Measurements from ENCODE around the gene ASB18.

The ASB18 gene

GRCh38 chr2:236160366-236161081 lies 103.7 kb downstream of the ASB18 start:
- DNase-seq, result no peak
- TF ChIP-seq GATA1 (IDR thresholded peaks at IDR 0.05; ENCODE audit: low read depth, low read length) (no peak), POLR2A (IDR thresholded peaks at IDR 0.05; ENCODE audit: low read length) (no peak)

GRCh38 chr2:236159778-236160170 lies 104.4 kb downstream of the ASB18 start:
- TF ChIP-seq POLR2A (IDR thresholded peaks at IDR 0.05; ENCODE audit: low read length) (no peak), GATA1 (IDR thresholded peaks at IDR 0.05; ENCODE audit: low read depth, low read length) (no peak)
- DNase-seq, result no peak

DNA sequence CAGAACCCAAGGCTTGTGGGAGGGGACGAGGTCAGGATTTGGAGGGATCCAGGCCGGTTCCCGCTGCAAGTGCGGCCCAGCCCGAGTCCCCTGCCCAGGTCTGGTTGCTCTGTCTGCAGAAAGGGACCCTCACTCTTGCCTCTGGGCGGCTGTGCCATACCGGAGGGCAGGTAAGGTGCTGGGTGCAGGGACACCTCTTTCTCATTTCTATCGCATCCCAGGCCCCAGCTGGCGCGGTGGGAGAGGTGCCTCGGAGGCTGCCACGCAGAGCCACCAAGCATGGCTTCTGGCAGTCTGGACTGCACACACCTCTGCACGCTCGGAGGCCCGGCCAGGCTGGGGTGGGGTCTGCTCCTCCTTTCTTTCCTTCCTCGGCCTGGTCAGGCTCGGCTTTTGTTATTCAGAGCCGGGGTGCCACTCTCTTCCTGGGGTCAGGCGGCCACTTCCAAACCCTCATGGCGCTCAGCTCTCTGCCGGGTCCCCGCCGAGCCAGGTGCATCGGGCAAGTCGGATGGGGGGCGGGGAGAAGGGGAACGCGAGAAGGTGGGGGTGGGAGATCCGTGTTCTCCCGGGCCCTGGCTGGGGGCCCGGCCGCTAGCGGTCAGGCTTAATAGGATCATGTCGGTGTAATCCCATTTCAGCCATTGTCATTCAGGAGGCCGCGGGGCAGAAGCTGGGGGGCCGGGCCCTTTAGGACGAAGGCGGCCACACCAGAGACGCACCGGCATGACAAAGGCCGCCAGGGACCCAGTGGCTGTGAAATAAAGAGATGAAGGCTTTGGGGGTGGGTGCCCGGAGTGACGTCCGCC lies 105.0 kb downstream of the ASB18 start:
- no peak for DNase-seq
- no peak for TF ChIP-seq POLR2A (IDR thresholded peaks at IDR 0.05; ENCODE audit: low read length)
- no peak for TF ChIP-seq GATA1 (IDR thresholded peaks at IDR 0.05; ENCODE audit: low read depth, low read length)

DNA sequence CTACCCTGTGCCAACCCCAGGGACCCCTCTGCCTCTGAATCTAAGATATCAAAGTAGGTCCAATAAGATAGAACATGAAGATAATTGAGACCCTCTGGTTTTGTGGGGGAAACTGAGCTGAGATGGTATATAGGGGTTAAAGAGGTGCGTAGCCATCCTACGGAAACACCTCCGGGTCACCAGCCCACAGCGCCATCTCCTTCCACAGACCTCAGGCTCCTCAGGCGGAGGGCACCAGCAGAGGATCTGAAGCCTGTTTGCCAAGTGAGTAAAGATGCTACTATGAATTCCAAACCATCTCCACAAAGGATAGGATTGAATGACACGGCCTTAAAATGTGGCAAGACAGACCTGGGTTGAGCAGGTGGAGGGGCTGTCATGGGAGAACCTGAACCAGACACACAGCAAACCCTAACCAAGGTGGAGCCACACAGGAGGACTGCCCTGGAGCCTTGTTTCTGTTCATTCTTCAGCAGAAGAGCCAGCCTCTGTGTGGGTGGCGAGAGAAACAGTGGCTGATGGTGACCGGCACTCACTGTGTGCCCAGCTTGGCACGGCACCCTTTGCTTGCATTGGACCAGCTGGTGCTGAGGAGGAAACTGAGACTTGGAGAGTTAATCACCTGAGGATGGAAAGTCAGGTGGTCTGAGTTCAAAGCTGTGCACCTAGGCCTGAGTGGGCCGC lies 106.2 kb downstream of the ASB18 start:
- DNase-seq, result no peak
- no peak for TF ChIP-seq POLR2A (IDR thresholded peaks at IDR 0.05; ENCODE audit: low read length)
- TF ChIP-seq GATA1 (IDR thresholded peaks at IDR 0.05; ENCODE audit: low read depth, low read length), result no peak

- no peak for TF ChIP-seq GATA1 (IDR thresholded peaks at IDR 0.05; ENCODE audit: low read depth, low read length)
- TF ChIP-seq POLR2A (IDR thresholded peaks at IDR 0.05; ENCODE audit: low read length), result no peak
- DNase-seq, result no peak
These were observed 106.8 kb downstream of the ASB18 start for GRCh38 chr2:236157366-236157765.

DNA sequence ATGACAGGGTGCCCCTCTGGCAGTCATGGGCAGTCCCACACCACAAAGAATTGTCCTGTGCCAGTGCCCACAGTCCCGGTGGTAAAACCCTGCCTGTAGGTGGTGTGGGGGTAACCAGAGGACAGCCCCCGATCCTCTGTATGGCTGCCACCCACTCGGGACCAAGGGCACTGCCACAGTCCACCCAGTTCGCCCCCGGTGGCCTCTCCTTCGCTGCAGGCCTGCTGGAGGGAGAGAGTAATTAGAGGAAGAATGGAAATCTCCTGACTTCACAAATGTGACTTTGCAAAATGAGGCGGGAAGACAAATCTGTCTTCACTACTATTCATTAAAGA lies 107.4 kb downstream of the ASB18 start:
- no peak for DNase-seq
- TF ChIP-seq POLR2A (IDR thresholded peaks at IDR 0.05; ENCODE audit: low read length) (no peak), GATA1 (IDR thresholded peaks at IDR 0.05; ENCODE audit: low read depth, low read length) (no peak)

DNA sequence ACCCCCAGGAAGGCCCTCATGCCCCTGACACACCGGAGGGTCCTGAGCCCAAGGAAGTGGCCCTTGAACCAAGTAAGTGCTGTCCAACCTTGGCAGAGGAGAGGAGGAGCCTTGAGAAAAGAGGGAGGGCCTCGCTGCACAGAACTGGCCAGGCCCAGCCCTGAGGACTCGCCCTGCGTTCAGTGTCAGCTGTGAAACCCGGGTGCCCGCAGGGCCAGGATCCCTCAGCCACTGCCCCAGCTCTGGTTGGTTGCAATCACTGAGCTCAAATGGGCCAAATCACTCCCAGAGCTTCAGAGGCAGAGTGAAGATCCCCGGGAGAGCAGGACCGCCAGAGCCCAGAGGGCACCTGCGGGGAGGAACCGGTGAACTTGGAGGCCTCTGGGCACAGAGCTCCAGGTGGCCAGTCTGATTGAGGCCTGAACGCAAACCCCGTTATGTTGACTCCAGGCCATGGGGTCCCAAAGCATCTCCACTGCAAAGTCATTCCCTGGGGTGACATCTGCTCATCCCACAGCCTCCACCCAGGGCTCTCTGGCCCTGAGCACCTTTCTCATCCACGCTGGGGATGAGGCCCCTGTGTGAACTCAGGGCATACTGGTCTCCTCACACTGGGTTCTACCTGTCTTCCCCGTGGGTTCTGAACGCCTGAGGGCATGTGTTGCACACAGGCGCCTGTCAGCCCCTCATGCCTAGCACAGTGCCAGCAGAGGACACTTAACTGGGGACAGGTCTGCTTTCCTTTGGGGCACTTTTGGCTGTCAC lies 107.9 kb downstream of the ASB18 start:
- DNase-seq, result no peak
- TF ChIP-seq GATA1 (IDR thresholded peaks at IDR 0.05; ENCODE audit: low read depth, low read length) (no peak), POLR2A (IDR thresholded peaks at IDR 0.05; ENCODE audit: low read length) (no peak)

DNA sequence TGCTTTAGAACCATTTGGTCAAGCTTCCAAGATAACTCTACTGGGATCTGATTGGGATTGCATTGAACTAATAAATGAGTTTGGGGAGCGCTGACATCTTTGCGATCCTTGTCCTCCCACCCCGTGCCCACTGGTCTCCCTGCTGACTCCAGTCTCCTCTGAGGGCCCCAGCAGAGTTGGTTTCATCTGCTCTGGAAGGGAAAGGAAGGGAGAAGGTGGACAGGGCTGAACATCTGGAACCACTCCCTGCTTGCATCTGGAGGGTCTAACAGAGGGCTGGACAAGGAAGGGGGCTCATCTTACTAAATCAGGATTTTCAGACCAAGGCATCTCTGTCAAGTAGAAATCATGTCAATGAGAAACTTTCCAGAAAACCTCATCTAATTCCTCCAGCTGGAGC lies 108.8 kb downstream of the ASB18 start:
- no peak for DNase-seq
- TF ChIP-seq GATA1 (IDR thresholded peaks at IDR 0.05; ENCODE audit: low read depth, low read length) (no peak), POLR2A (IDR thresholded peaks at IDR 0.05; ENCODE audit: low read length) (no peak)

DNA sequence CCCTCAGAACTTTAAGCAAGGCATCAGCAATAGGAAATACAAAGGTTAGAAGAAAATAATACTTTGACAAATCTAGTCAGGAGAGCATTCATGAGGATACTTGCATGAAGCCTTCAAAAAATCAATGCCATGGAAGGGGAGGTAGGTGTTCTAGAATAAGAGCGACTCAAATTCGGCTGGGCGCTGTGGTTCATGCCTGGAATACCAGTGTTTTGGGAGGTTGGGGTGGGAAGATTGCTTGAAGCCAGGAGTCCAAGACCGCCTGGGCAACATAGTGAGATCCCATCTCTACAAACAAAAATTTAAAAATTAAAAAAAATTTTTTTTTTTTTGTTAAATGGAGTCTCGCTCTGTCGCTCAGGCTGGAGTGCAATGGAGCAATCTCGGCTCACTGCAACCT lies 117.8 kb downstream of the ASB18 start:
- no peak for TF ChIP-seq POLR2A (IDR thresholded peaks at IDR 0.05; ENCODE audit: low read length)
- no peak for TF ChIP-seq GATA1 (IDR thresholded peaks at IDR 0.05; ENCODE audit: low read depth, low read length)
- DNase-seq, result no peak

DNA sequence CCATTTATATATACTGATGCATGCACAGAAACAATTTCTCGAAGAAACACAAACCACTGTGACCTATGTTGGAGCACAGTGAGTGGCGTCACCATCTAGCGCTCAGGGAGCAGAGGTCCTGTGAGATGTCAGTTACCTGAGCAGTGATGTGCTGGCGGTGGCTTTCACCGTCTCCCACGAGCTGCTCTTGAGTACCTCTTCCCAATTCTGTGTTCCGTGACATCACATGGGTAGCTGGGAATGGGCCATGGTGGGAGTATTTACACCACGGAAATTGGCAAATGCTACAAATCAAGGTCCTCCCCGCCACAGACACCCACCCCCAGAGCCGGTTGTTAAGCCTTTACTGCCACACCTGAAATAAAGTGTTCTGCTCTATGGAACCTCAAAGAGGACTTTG lies 120.4 kb downstream of the ASB18 start:
- TF ChIP-seq POLR2A (IDR thresholded peaks at IDR 0.05; ENCODE audit: low read length), result no peak
- no peak for TF ChIP-seq GATA1 (IDR thresholded peaks at IDR 0.05; ENCODE audit: low read depth, low read length)
- no peak for DNase-seq

Measured in erythroblast (primary cell).